Colonic mucosa (tissue), 4 donors: ENCODE measurements around the gene DCHS1. TPM values are rescaled to one million over a fixed set of nuclear protein-coding genes. Genes with fewer than 3 reads are reported as not detected.

ENCODE experiments used
- DNase-seq: peaks from one replicate; pipeline ENCODE4 v3.0.0-alpha.2; 2020
- H3K27ac ChIP-seq: fragments of 200-600 bp; one replicate; pipeline ENCODE4 v1.8.0; 2021
- H3K27me3 ChIP-seq: fragments of 200-600 bp; one replicate; pipeline ENCODE4 v1.8.0; 2021
- H3K36me3 ChIP-seq: fragments of 200-600 bp; one replicate; pipeline ENCODE4 v1.8.0; 2021
- H3K4me1 ChIP-seq: fragments of 200-600 bp; one replicate; pipeline ENCODE4 v1.8.0; 2021; ENCODE audit warnings: mild to moderate bottlenecking
- H3K4me3 ChIP-seq: fragments of 200-600 bp; one replicate; pipeline ENCODE4 v1.8.0; 2021
- H3K9ac ChIP-seq, 2 donors: one replicate each; pipeline ENCODE4 v1.7.0; 2013; ENCODE audit warnings: control low read depth in 2 of 2, low read depth in 2 of 2, low read length in 2 of 2
- H3K9me3 ChIP-seq: fragments of 200-600 bp; one replicate; pipeline ENCODE4 v1.8.0; 2021
- CTCF ChIP-seq: fragments of 200-600 bp; IDR thresholded peaks from one replicate; pipeline ENCODE4 v1.8.0; 2022; ENCODE audit warnings: antibody characterized with exemption, mild to moderate bottlenecking
- intact Hi-C: fragments of 100-400 bp; cut with DNase I; formaldehyde crosslinking; loops from one replicate; pipeline ENCODE4 v1.14.1; 2022
- total RNA-seq, 2 donors: library from RNA; stranded (reverse); fragmentation: NEBNext Ultra II Directional in 1 of 2; extraction: Animal tissue kit (Norgen Biotek cat#: 25700) in 1 of 2; gene quantifications; one replicate each; pipeline ENCODE4 v1.2.1, GENCODE V29; 2021
- donor health status: healthy.
- donor health status: DM: no; HTN: no; CAD: no.
- donor health status: DM: no; HTN: no; CAD: no.

Gene DCHS1
- total RNA-seq, 2 donors from 2014 or later = 4.7 to 8.3 TPM

GRCh38 chr11:6658647-6659046 lies 3.0 kb upstream of the DCHS1 start:
- Histone ChIP-seq H3K9me3 (no peaks in the 10 kb centered on the region), H3K27me3 (peaks cover 3% of the 10 kb centered on the region), H3K27ac (no peak overlapping the region), H3K9ac (no peak overlapping the region), H3K4me3 (no peak overlapping the region), H3K4me1 (no peaks in the 10 kb centered on the region), H3K36me3 (no peaks in the 10 kb centered on the region)
- intact Hi-C loops = no loop called here
- DNase-seq = no peak
- TF ChIP-seq CTCF = no peak

GRCh38 chr11:6657346-6657745 lies 1.7 kb upstream of the DCHS1 start:
- H3K4me3 ChIP-seq = no peak overlapping the region
- peaks cover 3% of the 10 kb centered on the region for H3K27me3 ChIP-seq
- no peak overlapping the region for H3K27ac ChIP-seq
- intact Hi-C loops = no loop called here
- no peaks in the 10 kb centered on the region for H3K9me3 ChIP-seq
- TF ChIP-seq CTCF = no peak
- H3K36me3 ChIP-seq = no peaks in the 10 kb centered on the region
- H3K9ac ChIP-seq = no peak overlapping the region
- no peaks in the 10 kb centered on the region for H3K4me1 ChIP-seq
- DNase-seq = no peak

GRCh38 chr11:6656936-6657335 lies 1.3 kb upstream of the DCHS1 start:
- Histone ChIP-seq H3K9ac (no peak overlapping the region), H3K4me1 (no peaks in the 10 kb centered on the region), H3K4me3 (no peak overlapping the region), H3K36me3 (no peaks in the 10 kb centered on the region), H3K9me3 (no peaks in the 10 kb centered on the region), H3K27me3 (peaks cover 3% of the 10 kb centered on the region), H3K27ac (no peak overlapping the region)
- intact Hi-C loops = no loop called here
- DNase-seq = no peak
- no peak for TF ChIP-seq CTCF

GRCh38 chr11:6656584-6656915 lies 941 bp upstream of the DCHS1 start:
- H3K9me3 ChIP-seq = no peaks in the 10 kb centered on the region
- H3K36me3 ChIP-seq = no peaks in the 10 kb centered on the region
- H3K4me1 ChIP-seq = no peaks in the 10 kb centered on the region
- no peak for TF ChIP-seq CTCF
- DNase-seq = no peak
- peak overlapping the region; percentile 2 for H3K4me3 ChIP-seq
- intact Hi-C loops = no loop called here
- no peak overlapping the region for H3K27ac ChIP-seq
- peaks cover 3% of the 10 kb centered on the region for H3K27me3 ChIP-seq
- H3K9ac ChIP-seq = no peak overlapping the region

GRCh38 chr11:6655020-6655789 lies 404 bp downstream of the DCHS1 start:
- intact Hi-C loops = no loop called here
- no peaks in the 10 kb centered on the region for H3K36me3 ChIP-seq
- H3K4me3 ChIP-seq = peak overlapping the region; percentile 24
- no peak for DNase-seq
- H3K27me3 ChIP-seq = peaks cover 3% of the 10 kb centered on the region
- H3K9me3 ChIP-seq = no peaks in the 10 kb centered on the region
- H3K27ac ChIP-seq = peak overlapping the region; percentile 53
- H3K4me1 ChIP-seq = no peaks in the 10 kb centered on the region
- H3K9ac ChIP-seq = peak overlapping the region in 1 of 2 donors; percentile 37
- TF ChIP-seq CTCF = no peak
